Islet precursor cell (in vitro differentiated cells): ENCODE results near the gene BCL2.
"Not testable (repeated sequence)": the region's sequence is repeated elsewhere in the genome, so short reads cannot be mapped to it uniquely, and the experiment has no call there.

Experiments used
- DNase-seq: peaks from one replicate; pipeline ENCODE4 v3.0.0-alpha.2; 2018

Gene BCL2

DNA sequence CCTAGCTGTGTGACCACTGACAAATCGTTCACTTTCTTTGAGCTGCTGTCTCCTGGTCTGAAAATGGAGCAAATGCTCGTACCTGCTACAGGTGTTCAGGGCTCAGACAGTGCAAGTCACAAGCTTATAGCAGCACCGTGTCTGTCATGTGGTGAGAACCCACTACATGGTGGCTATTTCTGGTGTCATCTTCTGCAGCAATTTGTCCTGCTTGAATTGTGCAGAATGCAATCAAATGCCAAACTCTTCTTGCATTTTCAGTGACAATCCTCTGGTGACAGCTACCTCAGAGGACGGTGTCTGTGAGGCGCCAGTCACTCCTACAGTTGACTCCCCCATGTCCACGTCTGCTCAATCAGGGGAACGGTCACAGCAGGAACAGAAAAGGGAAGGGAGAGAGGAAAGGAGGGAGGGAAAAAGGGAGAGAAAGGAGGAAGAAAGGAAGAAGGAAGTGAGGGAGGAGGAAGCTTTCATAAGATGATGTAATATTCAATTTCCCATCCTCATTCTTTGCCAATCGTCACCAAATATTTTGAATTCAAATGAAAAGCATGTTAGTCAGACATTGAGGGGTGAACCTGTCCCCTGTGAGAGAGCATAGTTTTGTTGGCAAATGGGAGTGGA, 122.2 kb downstream of the BCL2 start:
- DNase-seq: no peak

DNA sequence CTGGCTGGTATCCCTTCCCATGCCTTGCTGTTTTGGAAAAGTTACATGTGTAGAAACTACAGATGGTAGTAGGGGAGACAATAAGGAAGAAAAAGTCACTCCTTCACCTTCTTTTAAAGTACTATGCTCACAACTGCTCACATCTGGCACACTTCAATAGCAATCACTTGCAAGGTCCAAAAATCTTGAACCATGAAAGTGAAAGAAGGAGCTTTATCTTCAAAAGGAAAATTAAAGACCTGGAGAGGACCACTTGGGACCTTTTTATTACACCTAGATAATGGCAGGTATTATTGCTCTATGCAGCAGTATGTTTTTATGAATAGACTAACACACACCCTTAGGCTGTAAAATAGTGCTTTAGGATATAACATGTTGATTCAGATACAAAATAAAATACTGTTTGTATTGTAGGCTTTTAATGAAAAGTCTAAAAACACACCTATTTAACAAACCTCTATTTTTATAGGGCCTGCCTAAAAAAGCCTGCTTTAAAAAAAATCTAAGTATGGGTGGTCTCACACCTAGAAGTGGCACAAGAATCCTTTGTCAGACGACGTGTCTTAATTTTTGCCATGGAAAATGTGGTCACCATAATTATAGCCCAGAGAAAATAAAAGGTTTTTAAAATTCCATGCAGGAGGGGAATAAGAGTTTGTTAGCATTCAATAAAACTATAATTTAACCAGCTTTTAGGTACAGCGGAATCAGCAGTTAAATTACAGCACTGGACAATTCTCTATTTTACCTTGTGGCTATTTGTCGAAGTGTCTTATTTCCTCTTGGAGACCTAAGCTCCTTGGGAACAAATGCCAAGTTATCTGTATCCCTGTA, 124.0 kb downstream of the BCL2 start:
- DNase-seq: no peak

DNA sequence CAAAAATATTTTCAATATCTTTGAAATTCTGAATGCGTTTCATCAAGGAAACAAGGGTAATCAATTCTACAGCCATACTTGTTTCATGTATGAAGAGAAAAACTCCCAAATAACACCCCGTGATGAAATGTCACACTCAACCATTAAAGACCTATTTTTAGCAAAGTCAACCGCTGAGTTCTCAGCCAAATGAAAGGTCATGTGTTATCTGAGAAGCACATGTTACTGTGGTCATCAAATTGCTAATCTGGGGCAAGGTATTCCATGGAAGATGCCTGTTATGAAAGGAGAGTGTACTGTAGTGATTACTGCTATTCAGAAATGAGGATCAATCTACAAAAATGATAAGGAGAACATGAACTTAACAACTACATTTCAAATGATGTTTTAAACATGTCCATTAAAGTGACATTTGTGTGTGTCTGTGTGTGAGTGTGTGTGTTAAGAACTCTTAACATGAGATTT, 126.7 kb downstream of the BCL2 start:
- DNase-seq: no peak

DNA sequence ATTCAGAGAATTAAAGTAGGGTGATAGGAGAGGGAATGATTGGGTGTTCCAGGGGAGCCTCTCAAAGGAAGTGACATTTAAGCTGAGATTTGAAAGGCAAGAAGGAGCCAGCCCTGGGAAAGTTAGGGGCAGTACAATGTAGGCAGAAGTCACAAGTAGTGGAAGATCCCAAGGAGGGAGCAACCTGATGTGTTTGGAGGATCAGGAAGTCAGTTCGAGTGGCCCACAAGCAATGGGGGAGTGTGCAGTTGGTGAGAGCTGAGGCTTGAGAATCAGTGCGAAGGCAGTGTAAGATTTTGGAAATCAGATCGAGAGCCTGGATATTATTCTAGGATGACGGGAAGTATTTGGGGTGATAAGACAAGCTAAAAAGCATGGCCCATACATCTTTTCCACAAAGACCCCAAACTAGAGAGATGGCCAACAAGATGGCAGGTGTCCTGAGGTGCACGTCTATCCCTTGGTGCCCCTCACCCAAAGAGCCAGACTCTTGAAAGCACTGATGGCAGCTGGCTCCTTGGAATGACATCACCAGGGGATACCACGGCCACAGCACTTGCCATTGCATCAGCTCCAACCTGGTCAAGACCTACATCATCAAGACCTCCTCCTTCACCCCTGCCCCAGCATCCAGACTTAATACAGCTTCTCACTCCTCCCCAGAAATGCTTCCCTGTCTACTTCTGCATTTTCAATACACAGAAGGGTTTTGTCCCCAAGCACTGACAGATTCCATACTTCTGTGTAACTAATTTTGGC, 127.3 kb downstream of the BCL2 start:
- no peak for DNase-seq

DNA sequence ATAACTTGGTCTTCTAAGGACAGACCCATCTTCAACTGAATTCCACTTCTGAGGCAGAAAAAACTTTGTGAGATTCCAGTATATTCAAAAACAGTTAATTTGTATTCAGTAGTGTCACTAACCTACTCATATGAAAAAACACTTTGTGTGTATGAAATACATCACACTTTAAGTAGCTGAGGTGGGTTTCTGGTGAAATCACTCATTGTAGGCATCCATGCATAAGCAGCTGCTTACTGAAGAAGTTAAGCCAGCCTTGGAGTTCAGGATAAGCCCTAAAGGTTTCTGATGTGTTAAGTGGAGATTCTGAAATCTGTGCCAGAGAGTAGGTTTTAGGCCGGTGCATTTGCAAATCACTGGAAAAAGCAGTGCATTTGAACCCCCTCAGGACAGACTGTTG, 128.2 kb downstream of the BCL2 start:
- DNase-seq: no peak

DNA sequence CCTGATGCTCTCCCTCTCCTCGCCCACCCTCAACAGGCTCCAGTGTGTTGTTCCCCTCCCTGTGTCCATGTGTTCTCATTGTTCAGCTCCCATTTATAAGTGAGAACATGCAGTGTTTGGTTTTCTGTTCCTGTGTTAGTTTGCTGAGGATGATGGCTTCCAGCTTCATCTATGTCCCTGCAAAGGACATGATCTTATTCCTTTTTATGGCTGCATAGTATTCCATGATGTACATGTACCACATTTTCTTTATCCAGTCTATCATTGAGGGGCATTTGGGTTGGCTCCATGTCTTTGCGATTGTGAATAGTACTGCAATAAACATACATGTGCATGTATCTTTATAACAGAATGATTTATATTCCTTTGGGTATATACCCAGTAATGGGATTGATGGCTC, 128.7 kb downstream of the BCL2 start:
- not testable (repeated sequence) for DNase-seq

DNA sequence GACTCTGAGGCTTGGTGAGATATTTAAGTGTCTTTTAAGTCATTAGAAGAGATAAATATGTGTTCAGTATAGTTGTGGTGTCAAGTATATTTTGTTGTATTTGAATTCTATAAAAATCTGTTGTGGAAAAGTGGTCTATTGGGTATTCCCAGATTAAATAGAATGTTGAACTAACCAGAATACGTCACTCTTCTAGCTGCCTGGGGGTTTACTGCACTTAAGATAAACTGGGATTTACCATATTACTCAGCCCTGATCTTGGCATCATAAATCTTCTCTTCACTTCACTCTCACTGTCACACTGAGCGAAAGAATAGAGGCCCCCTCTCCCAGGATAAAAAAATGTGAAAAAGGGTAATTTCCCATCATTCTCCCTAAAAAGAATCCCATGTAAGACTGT, 129.8 kb downstream of the BCL2 start:
- no peak for DNase-seq

DNA sequence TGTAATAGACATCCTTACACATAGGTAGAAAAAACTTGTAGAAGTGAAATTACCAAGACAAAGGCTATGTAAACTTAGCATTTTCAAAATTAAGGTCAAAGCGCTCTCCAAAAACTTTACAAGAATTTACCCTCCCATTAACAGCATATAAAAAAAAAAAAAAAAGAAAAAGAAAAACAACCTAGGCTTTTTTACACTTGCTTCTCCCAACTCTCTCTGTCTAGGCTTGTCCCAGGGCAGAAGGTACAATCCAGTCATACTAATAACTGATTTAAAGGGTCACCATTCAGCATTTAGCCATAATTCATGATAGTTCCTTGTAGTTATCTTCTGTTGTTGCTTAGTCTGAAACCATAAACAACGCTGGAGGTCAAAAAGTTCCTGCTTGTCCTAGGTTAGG, 130.5 kb downstream of the BCL2 start:
- DNase-seq: no peak

DNA sequence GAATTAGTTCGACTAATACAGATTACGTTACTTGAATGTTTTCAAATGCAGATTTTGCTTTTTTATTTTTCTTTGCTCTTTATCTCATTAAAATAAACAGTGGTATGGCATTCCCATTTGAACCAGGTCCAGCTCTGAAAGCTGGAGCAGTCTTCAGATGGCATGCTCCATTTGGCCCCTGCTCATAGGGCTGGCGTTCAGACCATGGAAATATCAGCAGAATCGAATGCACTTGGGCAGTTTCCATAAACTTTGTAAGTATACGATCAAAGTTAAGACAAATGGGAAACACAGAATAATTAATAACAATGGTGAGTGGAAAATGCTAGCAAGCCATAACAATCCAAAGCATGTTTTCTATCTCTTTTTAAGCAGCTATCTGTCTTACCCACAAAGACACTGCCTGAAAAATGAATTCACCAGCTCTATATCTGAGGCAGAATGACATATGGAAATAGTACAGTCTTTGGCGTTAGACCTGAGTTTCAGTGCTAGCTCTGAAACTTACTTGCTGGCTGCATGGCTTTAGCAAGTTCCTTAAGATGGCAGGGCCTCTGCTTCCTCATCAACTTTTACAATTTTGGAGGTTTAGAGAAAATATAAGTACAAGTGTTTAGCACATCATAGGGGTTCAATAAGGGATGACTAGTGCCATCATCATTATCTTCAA, 131.6 kb downstream of the BCL2 start:
- DNase-seq: no peak

DNA sequence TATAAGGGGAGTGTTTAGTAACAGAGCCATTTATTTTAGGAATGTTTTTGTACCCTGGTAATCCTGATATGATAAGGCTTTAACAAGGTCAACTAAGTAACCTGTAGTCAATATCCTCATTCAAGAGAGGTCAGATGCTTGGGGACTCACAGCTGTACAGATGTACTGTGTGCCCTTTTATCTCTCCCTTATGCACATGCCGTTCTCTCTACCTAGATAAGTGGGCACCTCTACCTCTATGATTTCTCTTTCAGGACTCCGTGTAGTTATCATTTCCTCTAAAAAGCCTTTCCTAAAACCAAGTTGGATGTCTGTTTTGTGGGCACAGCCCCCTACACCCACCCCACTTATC, 132.4 kb downstream of the BCL2 start:
- no peak for DNase-seq

DNA sequence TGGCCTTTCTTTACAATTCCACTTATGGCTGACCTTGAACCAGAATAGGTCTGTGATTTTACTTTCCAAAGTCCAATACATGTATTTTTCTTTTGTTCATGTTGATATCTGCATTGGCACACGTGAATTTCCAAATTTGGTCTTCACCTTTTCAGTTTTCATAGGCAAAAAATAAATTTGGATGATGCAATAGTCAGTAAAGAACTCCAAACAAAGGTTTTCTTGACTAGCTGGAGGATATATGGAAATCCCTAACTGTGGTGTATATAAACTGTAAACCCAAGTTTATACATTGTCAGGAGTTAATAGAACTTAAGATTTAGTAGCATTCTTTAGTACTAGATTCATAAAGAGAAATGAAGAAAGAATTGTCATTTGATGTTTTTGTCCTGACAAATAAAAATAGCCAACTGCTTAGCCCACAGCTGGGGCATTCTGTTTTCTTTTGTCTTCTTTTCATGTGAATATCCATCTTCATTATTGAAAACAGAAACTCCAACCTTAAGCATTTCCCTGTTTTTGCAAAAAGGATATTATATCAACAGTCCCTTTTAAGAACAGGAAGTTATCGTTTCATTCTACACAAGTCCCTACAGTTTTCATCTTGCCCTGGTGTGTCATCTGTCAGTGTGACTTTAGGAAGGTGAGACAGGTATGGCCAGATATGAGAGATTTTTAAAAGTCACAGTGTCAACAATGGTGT, 132.9 kb downstream of the BCL2 start:
- DNase-seq: no peak

DNA sequence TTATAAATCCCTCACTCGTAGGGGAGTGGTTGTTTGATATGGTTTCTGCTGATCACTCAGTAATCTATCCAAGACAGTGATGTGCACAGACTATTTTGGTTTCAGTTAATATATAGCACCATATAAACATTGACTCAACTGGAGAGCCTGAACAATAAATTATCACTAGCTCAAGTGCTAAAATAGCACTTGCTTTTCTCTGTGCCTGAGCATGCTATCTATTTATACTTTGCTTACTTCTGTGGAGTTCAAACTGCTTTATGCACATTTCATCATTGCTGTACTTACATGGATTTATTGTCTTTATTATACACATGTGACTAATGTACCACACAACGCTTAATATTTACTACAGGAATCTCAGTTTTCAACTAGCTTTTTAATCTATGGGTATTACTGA, 133.6 kb downstream of the BCL2 start:
- no peak for DNase-seq

DNA sequence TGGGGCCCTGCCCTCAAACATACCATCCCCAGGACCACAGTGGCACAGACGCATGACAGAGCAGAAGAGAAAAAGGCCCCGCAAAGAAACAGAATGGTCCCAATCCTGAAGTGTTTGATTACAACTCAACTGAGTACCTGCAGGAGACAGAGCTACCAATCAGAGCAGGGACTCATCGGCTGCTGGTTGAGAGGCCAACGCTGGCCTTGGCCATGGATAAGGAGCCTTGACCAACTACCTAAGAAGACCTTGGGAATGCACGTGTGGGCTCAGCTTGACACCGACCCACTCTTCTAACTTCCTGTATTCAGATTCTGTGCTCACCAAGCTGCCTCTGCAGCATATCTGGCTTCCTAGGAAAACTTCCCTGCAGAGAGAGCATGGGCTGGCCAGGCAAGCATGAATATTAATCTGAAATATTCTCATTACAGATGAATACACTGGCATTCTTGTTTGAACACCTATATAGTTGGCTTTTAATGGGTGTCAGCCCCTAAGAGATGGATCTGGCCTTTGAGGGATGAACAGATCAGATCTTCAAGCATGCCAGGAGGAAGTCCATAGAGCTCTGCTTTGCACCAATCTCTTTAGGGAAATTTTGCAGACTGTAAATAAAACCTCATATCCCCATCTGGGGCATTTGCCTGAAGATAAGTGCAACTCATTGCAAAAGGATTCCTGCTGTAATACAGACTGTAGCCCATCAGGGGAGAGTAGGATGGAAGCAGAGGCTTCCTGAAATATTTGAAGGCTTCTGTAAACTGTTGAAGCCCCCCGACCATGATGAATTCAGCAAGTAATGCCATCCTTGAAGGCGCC, 135.4 kb downstream of the BCL2 start:
- DNase-seq: no peak

DNA sequence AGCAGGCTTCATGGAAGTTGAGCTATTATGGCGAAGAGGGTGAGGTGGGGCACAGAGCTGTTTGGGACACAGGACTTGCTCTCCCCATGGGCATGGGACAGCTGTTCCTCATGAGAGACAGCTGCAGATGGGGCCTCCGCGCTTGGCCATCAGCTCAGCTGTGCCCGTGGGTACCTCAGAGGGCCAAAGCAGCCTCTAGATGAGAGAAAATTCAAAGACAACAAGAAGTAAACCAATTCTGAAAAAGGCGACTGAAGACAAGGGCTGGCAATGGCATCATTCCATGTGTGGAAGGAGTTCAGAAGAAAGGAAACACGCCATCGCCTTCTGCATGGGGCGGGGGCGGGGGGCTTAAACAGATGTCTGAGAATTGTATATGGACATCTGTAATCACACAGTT, 136.2 kb downstream of the BCL2 start:
- no peak for DNase-seq

DNA sequence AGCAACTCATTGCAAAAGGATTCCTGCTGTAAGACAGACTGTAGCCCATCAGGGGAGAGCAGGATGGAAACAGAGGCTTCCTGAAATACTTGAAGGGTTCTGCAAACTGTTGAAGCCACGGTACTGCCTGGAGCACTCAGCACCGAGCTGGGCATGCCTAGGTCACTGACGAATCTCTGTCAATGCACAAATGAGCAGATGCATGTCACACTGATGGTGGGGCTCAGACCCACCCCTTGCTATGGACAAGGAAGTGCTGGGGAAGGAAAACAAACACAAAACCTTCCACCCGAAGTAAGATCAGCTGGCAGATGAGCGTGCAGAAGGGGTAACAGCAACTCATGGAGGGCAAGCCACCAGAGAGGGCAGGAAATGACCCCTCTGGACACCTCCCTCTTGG, 136.7 kb downstream of the BCL2 start:
- DNase-seq: no peak

DNA sequence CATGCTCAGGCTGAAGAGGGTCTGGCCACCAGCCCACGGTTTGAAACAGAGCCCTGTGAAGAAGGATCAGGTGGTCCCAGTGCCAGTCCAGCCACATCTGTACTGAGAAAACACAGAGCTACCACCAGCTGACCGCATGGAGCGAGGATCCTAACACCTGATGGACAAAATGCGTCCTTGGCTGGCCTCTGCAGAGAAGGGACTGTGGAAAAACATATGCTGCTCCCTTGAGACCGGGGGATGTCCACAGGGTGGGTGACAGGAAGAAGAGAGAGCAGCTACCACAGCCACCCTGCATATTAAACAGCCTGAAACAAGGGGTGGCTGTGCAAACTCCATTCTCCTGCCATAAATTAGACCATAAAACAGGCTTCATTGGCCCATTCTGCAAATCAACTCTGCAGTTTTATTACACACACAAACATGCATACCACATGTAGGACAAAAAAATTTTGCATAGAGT, 137.2 kb downstream of the BCL2 start:
- DNase-seq: no peak

DNA sequence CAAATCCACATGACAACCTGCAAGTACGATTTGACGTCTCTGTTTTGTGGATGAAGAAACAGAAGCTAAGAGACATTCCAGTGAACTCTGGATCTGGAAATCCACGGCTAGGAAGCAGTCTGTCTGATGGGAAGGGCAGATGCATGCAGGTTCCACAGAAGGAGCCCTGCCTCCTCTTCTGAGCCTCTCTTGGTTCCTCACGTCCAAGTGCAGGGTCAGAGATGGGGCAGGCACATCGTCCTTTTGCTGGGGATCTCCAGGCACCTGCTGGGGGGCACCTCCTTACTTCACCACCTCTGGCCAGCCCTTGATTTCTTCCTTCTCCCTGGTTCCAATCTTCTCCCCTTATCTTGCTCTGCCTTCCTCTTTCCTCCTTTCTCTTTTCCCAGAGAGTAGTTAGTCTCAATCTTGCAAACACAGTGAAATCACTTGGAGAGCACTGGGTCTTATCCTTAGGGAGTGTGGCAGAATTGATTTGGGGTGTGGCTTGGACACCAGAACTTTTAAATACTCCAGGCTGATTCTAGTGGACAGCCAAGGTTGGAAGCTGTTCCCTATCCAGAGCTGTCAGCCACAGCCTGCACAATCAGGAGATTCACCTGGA, 137.8 kb downstream of the BCL2 start:
- no peak for DNase-seq

DNA sequence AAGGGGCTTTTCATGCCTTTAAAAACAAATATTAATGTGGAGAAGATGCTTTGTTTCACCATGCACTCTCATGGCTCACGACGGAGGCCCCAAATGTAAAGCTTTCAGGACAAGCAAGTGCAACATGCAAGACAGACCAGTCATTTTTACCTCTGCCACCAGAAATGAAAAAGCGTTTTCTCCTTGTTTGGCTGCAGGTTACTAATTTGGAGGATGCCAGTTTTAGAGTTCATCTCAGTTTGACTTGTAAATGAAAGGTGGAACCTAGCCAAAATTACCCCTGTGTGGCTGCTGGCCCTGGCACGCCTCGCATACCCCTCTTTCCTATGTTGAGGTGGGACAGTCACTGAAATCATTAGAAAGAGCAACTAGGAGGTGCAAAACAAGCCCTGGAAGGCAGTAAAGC, 138.6 kb downstream of the BCL2 start:
- DNase-seq: no peak

DNA sequence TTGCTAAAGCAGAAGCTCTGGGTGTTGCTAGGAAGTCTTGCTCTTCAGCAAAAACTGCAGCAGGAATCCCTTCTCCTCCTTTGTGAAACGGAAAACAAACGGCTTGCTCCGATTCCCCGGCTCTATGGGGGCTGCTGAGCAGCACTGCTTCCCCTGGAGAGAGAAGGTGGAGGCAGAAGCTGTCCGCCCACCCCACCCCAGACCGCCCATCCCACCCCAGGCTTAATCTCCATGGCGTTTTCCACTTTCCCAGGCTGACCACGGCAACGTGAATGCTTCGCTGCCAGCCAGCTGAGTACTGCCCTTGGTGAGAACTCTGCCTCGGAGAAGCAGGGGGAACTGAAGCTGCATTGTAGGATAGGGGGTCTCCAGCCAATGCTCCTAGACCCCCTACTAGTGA, 139.2 kb downstream of the BCL2 start:
- no peak for DNase-seq

DNA sequence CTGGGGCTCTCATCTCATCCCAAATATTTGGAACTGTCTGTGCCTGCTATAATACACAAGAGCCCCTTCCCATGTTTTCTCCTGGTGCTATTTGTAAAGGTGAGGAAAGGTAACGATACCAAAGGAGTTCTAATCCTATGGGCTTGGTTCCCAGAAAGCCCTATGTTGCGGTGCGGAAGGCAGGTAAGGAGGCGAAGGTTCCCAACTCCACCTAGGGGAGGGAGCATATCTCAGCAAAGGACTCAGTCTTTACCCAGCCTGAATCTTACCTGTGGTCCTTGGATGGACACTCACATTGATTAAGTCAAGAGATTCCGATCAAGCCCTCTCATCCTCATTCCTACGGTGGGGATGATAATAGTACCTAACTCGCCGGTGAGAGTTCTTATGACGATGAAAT, 140.1 kb downstream of the BCL2 start:
- no peak for DNase-seq

DNA sequence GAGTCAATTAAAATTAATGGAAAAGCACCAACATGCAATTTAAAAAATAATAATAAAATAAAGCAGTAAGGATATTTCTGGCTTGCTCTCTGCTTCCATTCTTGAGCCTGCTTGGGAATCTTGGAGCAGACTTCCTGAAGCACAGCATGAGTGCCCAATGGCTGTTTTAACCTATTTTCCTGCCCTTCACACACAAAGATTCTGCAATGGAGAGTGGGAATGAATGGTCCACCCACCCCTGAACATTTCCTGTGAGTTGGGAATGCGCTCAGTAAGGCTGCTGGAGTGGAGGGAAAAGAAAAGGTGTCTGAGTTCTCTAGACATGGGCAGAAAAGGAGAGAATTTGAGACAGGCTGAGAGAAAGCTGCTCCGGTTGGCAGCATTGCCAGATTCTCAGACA, 140.6 kb downstream of the BCL2 start:
- no peak for DNase-seq
